NCI-H82 treated with DMSO at 0.1 percent for 48 hours (cell line): ENCODE measurements around the gene SLC16A2.

Experiments
- DNase-seq: peaks from one replicate; lab custom pipeline; 2025; ENCODE audit not compliant: unreplicated experiment; lab: John Stamatoyannopoulos, UW

Gene SLC16A2

DNA sequence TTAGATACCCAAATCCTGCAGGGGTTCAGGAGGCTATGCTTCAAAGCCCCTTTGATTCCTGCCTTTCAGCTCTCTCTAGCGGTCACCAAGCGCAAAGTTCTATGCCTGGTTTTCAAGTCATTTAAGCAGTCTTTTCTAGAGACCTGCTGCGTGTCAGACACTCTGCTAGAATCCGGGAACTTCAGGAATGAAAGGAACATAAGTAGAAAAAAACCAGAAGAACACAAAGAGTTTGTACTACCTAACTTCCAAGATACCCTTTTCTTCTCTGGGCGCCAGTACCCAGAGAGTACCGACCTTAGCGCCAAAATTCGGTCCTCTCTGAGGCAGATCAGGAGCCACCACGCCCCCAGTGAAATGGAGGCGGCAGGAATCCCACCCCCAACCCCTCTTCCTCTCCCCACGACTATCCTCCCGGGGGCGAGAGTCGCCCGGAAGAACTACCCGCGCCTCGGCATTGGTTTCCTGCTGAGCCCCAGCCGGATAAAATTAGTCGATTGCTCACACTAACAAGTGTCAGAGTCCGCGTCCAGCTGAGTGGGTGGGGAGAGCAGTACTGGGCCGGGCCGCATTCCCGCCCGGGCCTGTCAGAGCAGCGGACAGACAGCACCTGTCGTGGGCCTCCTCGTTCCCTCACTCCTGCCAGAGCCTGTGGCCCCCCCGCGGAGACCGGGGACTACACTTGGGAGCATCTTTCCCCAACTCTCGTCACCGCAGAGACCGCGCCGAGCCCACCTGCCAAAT lies 114.3 kb downstream of the SLC16A2 start:
- DNase-seq: no peak

DNA sequence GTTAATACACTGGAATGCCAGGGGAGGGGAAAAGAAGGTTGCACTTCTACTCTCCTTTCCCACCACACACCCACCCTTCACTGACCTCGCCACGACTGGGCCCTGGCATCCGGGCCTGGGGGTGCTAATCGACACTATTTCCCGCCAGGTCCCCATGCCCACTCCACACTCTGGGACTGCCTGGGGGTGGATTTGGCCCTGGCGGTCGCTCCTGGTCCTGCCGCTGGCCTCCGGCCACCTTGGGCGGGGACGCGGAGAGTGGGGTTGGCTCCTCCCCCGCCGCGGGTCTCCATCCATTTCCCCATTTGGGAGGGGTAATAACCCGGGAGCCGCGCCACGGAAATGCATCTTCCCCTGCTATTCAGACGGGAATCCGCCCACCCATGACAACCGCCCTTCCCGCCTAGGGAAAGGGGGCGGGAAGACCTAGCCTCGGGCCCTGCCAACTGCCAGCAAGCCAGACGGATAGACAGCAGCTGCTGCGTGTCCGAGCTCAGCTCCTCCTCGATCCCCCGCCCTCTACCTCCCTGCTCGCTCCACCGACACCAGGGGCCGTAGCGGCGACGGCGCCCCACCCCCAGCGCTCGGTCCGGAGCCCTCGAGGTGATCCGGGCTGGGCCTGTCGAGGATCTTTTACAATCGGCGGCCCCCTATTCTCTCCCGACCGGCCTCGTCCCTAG lies 115.0 kb downstream of the SLC16A2 start:
- DNase-seq: peak; percentile 59

DNA sequence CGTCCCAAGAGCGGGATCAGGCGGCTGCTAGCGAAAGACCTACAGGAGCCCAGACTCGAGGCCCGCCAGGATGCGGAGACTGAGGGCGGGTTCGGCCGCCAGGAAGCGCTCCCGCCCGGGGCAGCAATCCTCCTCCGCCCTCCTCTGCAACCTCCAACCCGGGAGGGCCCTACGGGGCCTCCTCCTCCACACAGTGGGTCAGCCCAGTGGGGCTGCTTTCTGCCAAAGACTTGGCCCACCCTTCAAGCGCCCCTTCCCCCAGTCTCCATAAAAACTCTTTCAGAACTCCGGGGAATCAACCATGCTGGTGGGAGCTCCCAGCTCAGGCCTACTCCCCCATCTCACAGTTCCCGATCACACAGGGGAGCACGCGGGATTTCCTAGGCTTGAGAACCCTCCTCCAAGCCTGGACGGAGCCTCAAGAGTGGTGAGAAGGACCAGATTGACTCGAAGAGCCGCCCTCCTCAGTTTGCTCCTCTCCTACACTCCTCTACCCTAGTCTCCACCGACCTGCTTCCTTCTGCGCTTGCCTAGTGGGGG lies 115.6 kb downstream of the SLC16A2 start:
- no peak for DNase-seq

DNA sequence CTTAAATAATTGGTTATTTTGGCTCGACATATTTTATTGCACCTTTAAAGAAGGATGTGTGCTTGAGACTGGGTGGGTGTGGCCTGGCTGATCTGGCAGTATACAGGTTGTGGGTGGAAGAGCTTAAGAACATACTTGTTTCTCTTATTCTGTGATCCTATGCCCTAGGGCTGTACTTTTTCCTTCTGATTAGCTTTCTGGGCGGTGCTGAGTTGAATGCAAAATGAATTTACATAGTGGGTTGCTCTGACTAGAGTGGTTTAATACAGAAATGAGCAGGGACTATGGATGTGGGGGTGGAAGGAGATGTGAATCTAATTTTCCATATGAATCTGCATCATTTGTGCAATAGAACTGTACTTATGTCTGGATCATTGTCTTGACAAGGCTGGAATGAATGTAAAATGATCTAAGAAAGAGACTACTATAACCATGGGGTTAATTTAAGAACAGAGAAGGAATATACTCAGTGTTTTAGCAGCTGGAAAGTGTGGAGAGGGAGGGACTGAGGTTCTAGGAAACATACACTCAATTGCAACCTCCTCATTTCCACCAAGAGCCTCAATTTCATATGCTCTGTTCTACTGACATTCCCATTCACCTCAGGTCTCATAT lies 119.4 kb downstream of the SLC16A2 start:
- DNase-seq: no peak

DNA sequence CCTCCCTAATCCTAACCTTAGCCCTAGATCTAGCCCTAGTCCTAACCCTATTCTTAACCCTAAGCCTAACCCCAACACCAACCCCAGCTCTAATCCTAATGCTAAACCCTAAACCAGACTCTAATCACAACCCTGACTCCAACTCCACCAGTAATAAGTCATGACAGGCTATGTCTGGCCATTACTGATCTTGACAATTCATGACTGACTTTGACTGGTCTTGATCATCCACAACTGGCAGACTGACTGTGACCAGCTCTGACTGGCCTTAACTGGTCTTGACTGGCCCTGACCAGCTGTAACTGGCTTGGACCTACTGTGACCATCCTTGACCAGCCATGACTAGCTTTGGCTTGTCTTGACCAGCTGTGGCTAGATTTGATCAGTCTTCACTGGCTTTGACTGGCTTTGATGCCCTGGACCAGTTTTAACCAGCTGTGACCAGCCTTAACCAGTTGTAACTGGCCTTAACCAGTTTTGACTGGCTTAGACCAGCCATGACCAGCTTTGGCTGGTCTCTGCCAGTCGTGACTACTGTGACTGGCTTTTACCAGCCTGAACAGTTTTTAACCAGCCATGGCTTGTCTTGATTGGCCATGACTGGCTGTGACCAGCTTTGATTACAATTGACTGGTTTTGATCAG lies 124.7 kb downstream of the SLC16A2 start:
- DNase-seq: no peak

- DNase-seq: no peak
Measured at GRCh38 chrX:74546984-74547383, 125.7 kb downstream of the SLC16A2 start.

DNA sequence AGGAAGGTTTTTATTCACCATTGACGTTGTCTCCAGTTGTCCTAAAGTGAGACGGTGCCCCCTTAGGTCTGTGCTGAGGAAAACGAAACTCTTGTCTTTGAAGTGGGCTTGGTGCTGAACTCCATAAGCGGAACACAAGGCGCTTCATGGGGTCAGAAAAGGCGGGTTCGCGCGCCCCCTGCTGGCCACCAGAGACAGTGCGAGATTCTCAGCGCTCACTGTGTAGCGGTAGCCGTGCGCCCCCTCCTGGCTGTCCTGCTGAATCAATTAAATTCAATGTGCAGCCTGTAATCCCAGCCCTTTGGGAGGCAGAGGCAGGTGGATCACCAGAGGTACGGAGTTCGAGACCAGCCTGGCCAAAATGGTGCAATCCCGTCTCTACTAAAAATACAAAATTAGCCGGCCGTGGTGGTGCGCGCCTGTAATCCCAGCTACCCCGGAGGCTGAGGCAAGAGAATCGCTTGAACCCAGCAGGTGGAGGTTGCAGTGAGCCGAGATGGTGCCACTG lies 129.1 kb downstream of the SLC16A2 start:
- DNase-seq: peak; percentile 68

- no peak for DNase-seq
Measured at GRCh38 chrX:74551934-74552333, 130.6 kb downstream of the SLC16A2 start.

- no peak for DNase-seq
Measured at GRCh38 chrX:74557378-74557777, 136.1 kb downstream of the SLC16A2 start.

DNA sequence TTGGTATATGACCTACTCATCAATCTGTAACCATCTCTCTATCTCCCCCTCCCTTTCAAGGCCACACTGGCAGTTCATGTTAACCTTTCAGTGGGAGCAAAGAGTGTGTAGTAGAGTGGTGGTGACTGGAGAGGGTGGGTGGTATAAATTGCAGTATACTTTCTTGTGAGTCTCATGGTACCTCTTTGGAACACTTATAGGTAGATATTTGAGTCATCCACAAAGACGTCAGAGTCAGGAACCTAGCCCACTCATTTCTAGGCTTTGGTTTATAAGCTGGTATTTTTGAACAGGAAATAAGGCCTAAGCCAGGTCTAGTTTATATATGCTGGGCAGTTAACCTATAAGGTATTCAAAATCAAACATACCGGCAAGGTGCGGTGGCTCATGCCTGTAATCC lies 156.8 kb downstream of the SLC16A2 start:
- no peak for DNase-seq

DNA sequence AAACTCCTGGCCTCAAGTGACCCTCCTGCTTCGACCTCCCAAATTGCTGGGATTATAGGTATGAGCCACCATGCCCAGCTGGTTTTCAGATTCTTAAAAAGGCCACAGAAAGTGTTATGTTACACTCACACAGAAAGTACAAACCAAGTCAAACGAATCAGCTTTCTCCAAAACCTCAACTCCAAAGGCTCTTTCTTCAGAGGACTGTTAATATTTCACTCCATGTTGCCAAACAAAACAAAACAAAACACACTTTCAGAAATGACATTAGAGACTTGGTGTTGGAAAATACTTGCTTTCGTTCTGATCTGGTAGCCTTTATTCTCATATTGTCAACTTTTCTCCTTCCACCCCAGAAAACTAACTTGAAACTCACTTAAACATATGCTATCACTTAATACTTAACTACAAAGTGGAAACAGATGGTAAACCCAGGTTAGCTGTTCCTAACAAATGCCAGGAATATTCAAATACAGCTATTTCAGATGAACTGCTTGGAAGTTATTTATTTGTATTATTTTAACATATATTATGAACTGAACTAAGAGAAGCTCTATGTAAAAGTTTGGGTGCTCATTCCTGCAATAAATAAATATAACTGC lies 158.4 kb downstream of the SLC16A2 start:
- DNase-seq: no peak
